CD4-positive, alpha-beta T cell treated with Interleukin-2 at 100 ng/mL for 4 hours (primary cell): Measurements from ENCODE around the gene URM1.

Experiments
- DNase-seq: peaks from one replicate; pipeline ENCODE4 v3.0.0-alpha.2; 2020; ENCODE audit warnings: low spot score

URM1 gene

GRCh38 chr9:128385496-128386460, 14.6 kb downstream of the URM1 start:
- DNase-seq = no peak

- no peak for DNase-seq
Observed at GRCh38 chr9:128388150-128388549, 17.0 kb downstream of the URM1 start.

- DNase-seq = no peak
Observed at GRCh38 chr9:128389395-128390149, 18.4 kb downstream of the URM1 start.

- DNase-seq = no peak
Observed at GRCh38 chr9:128390150-128390812, 19.1 kb downstream of the URM1 start.

- no peak for DNase-seq
Observed at GRCh38 chr9:128390813-128391711, 19.9 kb downstream of the URM1 start.

GRCh38 chr9:128391956-128392301, 20.8 kb downstream of the URM1 start:
- no peak for DNase-seq

GRCh38 chr9:128392302-128393144, 21.3 kb downstream of the URM1 start:
- DNase-seq = no peak

GRCh38 chr9:128393145-128393775, 22.1 kb downstream of the URM1 start:
- DNase-seq = no peak

GRCh38 chr9:128393970-128394369, 22.8 kb downstream of the URM1 start:
- DNase-seq = no peak

GRCh38 chr9:128394379-128395168, 23.4 kb downstream of the URM1 start:
- no peak for DNase-seq

- DNase-seq = no peak
Observed at GRCh38 chr9:128396970-128397613, 25.9 kb downstream of the URM1 start.

GRCh38 chr9:128397831-128398230, 26.7 kb downstream of the URM1 start:
- DNase-seq = no peak

- no peak for DNase-seq
Observed at GRCh38 chr9:128399861-128400260, 28.7 kb downstream of the URM1 start.

GRCh38 chr9:128404560-128404959, 33.4 kb downstream of the URM1 start:
- DNase-seq = no peak

- DNase-seq = no peak
Observed at GRCh38 chr9:128405077-128405779, 34.1 kb downstream of the URM1 start.

- DNase-seq = no peak
Observed at GRCh38 chr9:128405780-128406171, 34.6 kb downstream of the URM1 start.

GRCh38 chr9:128406848-128407391, 35.7 kb downstream of the URM1 start:
- DNase-seq = no peak

- no peak for DNase-seq
Observed at GRCh38 chr9:128408963-128409431, 37.8 kb downstream of the URM1 start.
